Activated naive CD4-positive, alpha-beta T cell treated with anti-CD3 and anti-CD28 coated beads, Interleukin-2, amount 50 U/mL, for 24 hours (primary cell): Measurements from ENCODE around the gene NOPCHAP1.

Experiments used
- H3K27ac Mint-ChIP-seq: one replicate; pipeline ENCODE4 v1.8.0; 2021; ENCODE audit warnings: mild to moderate bottlenecking, mixed read lengths
- H3K27me3 Mint-ChIP-seq: one replicate; pipeline ENCODE4 v1.8.0; 2021; ENCODE audit warnings: mixed read lengths
- H3K36me3 Mint-ChIP-seq: one replicate; pipeline ENCODE4 v1.8.0; 2021; ENCODE audit warnings: mixed read lengths
- H3K4me1 Mint-ChIP-seq: one replicate; pipeline ENCODE4 v1.8.0; 2021; ENCODE audit warnings: mixed read lengths
- H3K4me3 Mint-ChIP-seq: one replicate; pipeline ENCODE4 v1.8.0; 2021; ENCODE audit warnings: mild to moderate bottlenecking, mixed read lengths
- H3K9me3 Mint-ChIP-seq: one replicate; pipeline ENCODE4 v1.8.0; 2021; ENCODE audit warnings: mixed read lengths

NOPCHAP1 gene

GRCh38 chr12:105030820-105031807 lies 45.0 kb downstream of the NOPCHAP1 start:
- Mint-ChIP-seq H3K4me3 (no peak overlapping the region), H3K36me3 (peaks cover 1% of the 10 kb centered on the region), H3K27ac (peak overlapping the region; percentile 87), H3K27me3 (no peaks in the 10 kb centered on the region), H3K4me1 (peaks cover 30% of the 10 kb centered on the region), H3K9me3 (no peaks in the 10 kb centered on the region)

- Mint-ChIP-seq H3K27ac (no peak overlapping the region), H3K36me3 (no peaks in the 10 kb centered on the region), H3K27me3 (no peaks in the 10 kb centered on the region), H3K4me3 (no peak overlapping the region), H3K9me3 (no peaks in the 10 kb centered on the region), H3K4me1 (peaks cover 40% of the 10 kb centered on the region)
Measured at GRCh38 chr12:105032703-105033357, 46.7 kb downstream of the NOPCHAP1 start.

GRCh38 chr12:105033851-105034250 lies 47.7 kb downstream of the NOPCHAP1 start:
- Mint-ChIP-seq H3K27me3 (no peaks in the 10 kb centered on the region), H3K36me3 (no peaks in the 10 kb centered on the region), H3K27ac (no peak overlapping the region), H3K4me1 (peaks cover 48% of the 10 kb centered on the region), H3K9me3 (no peaks in the 10 kb centered on the region), H3K4me3 (no peak overlapping the region)
